ENCODE results near the gene C1QL1.

- TF ChIP-seq EZH2 (IDR thresholded peaks at IDR 0.05) (no peak), CTCF (IDR thresholded peaks at IDR 0.05) (no peak)
Measured at GRCh38 chr17:44942456-44942855, 25.6 kb downstream of the C1QL1 start.

Data from neural progenitor cell (in vitro differentiated cells).